GM20431 (cell line): Measurements from ENCODE around the gene PDE6G.

ENCODE experiments used
- in situ Hi-C: fragments of 300-500 bp; cut with MseI, MboI; formaldehyde crosslinking; loops from one replicate; pipeline ENCODE4 v1.15.0; 2020; ENCODE audit warnings: low sequenced_read_pairs; ENCODE audit not compliant: unreplicated experiment

The PDE6G gene

GRCh38 chr17:81656118-81656743, at the start of gene PDE6G:
TSS of gene PDE6G (minus strand) at chr17:81656542. CDS start at chr17:81653305, 3,237 bp downstream.
- in situ Hi-C loops: no loop called here

DNA sequence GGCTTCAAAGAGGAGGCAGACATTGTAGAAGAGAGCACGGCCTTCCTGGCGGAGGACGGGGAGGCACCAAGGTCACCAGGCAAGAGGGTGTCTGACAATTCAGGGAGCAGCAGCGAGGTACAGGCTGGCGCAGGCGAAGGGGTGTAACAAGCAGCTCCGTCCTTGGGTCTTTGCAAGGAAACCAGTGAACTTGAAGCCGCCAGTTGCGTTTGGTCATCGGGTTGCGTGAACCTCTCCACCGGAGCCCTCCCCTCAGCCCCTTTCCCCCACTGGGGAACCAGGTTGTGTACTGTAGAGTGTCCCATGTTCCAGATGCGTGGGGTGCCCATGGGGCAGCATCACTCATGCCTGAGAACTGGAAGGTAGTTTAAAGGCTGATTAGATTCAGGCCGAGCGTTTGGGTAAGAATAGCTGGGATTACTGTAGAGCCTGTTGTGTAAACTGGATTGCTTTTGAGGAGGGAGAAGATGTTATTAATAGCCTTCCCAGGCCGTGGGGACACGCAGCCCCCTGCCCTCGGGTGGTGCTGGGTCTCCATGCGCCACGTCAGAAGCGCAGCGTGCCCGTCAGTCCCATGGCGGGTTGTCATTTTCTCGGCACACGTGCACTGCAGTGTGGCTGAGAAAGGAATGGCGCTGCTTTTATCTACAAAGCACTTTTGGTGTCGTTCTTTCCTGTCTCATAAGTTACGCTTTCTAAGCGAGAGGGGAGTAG, 49.3 kb upstream of the PDE6G start:
- in situ Hi-C loops: no loop called here

DNA sequence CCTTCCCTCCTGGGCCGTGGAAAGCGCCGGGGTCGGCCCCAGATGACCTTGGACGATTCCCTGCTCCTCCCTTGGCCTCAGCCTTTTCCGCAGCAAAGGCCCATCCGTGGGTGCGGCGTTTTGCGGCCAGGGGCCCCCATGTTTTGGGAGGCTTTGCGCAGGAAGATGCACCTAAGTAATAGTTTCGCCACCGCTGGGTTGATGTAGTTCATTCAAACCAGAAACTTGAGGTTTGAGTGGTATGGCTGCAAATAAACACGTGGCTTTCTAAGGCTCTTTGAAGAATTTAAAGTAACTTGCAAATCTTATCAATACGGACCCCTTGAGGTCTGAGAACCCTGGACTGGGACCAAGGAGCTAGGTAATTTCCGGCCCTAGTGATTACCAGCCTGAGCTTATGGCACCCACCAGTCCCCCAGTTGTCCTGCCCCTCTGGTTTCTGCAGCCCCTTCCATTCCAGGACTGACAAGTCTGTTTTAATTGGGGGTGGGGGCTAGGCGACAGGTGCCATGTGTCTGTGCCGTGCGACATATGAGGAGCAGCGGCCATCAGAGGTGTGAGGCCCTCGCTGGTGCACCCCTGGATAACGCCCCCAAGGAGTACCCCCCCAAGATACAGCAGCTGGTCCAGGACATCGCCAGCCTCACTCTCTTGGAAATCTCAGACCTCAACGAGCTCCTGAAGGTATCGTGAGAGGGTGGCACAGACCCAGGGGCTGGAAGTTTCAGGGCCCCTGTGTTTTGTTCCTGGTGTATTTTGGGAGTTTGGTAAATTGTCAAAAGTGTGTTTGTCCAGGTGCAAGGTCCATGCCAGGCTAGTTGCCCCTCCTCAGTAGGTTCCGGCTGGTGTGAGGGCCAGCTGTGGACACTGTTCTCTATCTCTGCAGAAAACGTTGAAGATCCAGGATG, 47.7 kb upstream of the PDE6G start:
- in situ Hi-C loops: no loop called here

DNA sequence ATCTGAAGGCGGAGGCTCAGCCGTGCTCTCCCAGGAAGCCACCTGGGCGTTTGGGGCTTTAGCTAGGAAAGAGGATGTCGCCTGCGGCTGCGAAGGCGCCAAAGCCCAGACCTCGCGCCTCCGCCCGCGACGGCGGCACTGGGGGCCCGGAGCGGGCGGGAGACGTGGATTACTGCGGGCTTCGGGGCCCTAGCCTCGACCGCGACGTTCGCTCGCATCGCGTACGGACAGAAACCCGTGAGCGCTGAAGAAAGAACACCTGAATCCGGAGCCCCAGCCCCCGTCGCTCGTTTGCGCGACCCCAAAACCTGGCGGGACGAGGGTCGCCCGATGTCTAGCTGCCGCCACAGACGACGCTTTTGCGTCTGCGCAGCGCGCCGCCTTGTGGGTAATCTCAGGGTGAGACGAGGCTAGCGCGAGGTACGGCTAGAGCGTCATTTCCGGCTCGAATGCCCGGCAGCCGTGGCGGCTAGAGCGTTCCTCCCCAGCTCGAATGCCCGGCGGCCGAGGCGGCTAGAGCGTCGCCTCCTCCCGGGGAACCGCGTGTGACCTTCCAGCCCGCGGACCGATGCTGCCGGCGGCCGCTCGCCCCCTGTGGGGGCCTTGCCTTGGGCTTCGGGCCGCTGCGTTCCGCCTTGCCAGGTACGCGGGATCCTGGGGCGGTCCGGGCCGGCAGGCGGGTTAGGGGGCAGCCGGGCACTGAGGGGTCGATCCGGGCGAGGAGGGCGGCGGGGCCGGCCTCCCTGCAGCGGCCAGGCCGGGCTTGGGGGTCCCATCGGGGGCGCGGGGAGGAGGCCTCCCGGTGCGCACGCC, 46.8 kb upstream of the PDE6G start, which contains the start of gene MRPL12:
Gene MRPL12, plus strand, starts transcription at position 434 of the 813 bp plus-strand sequence. Its CDS starts 135 bp downstream, at position 569.
- in situ Hi-C loops: no loop called here

- in situ Hi-C loops: no loop called here
Observed at GRCh38 chr17:81701288-81702071, 45.1 kb upstream of the PDE6G start.

GRCh38 chr17:81700353-81701287, 44.3 kb upstream of the PDE6G start:
- in situ Hi-C loops: no loop called here

GRCh38 chr17:81697261-81698044, 41.1 kb upstream of the PDE6G start:
- in situ Hi-C loops: no loop called here

DNA sequence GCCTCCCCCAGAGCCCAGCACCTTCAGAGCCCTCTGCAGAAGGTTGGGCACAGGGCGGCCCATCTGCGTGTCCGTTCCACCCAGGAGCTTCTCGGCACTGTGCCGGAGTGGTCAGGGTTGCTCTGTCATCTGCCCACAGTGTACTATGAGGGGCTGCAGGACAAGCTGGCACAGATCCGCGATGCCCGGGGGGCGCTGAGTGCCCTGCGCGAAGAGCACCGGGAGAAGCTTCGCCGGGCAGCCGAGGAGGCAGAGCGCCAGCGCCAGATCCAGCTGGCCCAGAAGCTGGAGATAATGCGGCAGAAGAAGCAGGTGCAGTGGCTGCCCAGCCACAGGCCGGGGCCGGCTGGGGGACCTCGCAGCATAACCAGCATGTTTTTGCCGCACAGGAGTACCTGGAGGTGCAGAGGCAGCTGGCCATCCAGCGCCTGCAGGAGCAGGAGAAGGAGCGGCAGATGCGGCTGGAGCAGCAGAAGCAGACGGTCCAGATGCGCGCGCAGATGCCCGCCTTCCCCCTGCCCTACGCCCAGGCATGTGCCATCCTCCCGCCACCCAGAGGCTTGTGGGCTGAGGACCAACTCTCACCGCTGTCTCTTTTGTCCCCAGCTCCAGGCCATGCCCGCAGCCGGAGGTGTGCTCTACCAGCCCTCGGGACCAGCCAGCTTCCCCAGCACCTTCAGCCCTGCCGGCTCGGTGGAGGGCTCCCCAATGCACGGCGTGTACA, 40.0 kb upstream of the PDE6G start:
- in situ Hi-C loops: no loop called here

DNA sequence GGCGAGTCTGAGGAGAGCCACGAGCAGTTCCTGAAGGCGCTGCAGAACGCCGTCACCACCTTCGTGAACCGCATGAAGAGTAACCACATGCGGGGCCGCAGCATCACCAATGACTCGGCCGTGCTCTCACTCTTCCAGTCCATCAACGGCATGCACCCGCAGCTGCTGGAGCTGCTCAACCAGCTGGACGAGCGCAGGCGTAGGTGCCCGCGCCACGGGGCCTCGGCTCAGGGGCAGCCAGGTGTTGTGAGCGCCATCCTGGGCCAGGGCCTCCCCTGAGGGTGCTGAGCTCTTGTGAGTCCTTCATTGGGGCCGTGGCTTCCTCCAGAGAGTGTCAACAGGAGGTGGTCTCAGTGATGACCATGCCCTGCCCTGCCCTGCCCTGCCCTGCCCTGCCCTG, 39.5 kb upstream of the PDE6G start:
- in situ Hi-C loops: no loop called here

GRCh38 chr17:81695211-81695610, 38.9 kb upstream of the PDE6G start:
- in situ Hi-C loops: no loop called here

- in situ Hi-C loops: no loop called here
Observed at GRCh38 chr17:81694810-81695209, 38.5 kb upstream of the PDE6G start.

DNA sequence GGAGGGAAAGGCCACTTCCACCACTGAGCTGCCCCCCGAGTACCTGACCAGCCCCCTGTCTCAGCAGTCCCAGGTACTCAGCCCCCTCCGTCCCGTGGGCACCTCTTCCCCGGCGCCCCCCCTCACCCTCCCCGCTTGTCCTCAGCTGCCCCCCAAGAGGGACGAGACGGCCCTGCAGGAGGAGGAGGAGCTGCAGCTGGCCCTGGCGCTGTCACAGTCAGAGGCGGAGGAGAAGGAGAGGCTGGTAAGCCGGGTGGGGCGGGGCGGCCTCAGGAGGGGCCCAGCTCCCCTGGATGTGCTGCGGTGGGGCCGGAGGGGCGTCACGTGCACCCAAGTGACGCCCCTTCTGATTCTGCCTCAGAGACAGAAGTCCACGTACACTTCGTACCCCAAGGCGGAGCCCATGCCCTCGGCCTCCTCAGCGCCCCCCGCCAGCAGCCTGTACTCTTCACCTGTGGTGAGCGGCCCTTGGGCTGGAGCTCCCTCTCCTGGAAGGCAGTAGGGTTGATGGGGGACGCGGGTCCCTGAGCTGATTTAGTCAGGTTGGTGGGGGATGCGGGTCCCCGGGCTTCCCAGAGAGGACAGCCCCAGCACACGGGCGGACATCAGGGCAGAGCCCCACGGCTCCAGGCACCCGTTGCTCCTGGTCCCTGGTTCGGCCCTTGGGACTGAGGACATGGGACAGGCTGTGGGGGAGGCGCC, 37.3 kb upstream of the PDE6G start:
- in situ Hi-C loops: no loop called here

GRCh38 chr17:81691608-81692007, 35.3 kb upstream of the PDE6G start:
- in situ Hi-C loops: no loop called here

GRCh38 chr17:81691196-81691595, 34.9 kb upstream of the PDE6G start:
- in situ Hi-C loops: no loop called here

- in situ Hi-C loops: no loop called here
Observed at GRCh38 chr17:81690549-81690948, 34.2 kb upstream of the PDE6G start.

DNA sequence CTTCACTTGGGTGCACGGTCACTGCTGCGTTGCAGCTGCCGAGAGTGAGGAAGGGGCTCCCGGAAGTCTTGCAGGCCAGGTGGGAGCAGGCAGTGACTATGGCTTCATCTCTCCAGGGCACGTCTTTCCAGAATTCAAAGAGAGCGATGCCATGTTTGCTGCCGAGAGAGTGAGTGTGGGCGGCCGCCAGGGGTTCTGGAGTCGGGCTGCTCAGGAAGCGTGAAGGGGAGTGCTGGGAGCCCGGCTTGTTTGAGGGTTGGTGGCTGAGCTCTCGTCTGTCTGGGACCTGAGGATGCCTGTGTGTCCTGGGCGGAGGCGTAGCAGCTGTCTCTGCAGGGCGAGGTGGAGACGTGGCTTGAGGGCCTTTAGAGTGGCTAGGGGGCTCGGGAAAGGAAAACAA, 33.7 kb upstream of the PDE6G start:
- in situ Hi-C loops: no loop called here
